WTC11 (cell line): ENCODE results near the gene OSBPL7. TPM values are rescaled to one million over a fixed set of nuclear protein-coding genes. Genes with fewer than 3 reads are reported as not detected.
A peak's percentile ranks its signal among the peaks of the same experiment; 100 is the strongest.

ENCODE experiments used
- AFF4 ChIP-seq: sonication (generic); formaldehyde crosslinking; IDR thresholded peaks from 2 replicates; pipeline ENCODE4 v1.8.1; 2023; ENCODE audit warnings: mild to moderate bottlenecking, missing genetic modification reagents, borderline replicate concordance
- ESRRA ChIP-seq: sonication (generic); formaldehyde crosslinking; IDR thresholded peaks from 2 replicates; pipeline ENCODE4 v1.8.1; 2022; ENCODE audit warnings: mild to moderate bottlenecking, missing genetic modification reagents, borderline replicate concordance
- FOXJ3 ChIP-seq: sonication (generic); formaldehyde crosslinking; IDR thresholded peaks from 2 replicates; pipeline ENCODE4 v1.9.0; 2021; ENCODE audit warnings: missing genetic modification reagents, mild to moderate bottlenecking, borderline replicate concordance
- IRF1 ChIP-seq: sonication (generic); formaldehyde crosslinking; IDR thresholded peaks from 2 replicates; pipeline ENCODE4 v1.8.0; 2023; ENCODE audit warnings: missing genetic modification reagents
- MXD4 ChIP-seq: fragments of 250-450 bp; sonication (Bioruptor Pico); IDR thresholded peaks from 2 replicates; pipeline ENCODE4 v1.8.0; 2021; ENCODE audit warnings: mild to moderate bottlenecking, moderate library complexity, borderline replicate concordance
- MYBL2 ChIP-seq: sonication (generic); formaldehyde crosslinking; IDR thresholded peaks from 2 replicates; pipeline ENCODE4 v1.8.1; 2023; ENCODE audit warnings: mild to moderate bottlenecking, moderate library complexity, missing genetic modification reagents
- NFYB ChIP-seq: sonication (generic); formaldehyde crosslinking; conservative IDR thresholded peaks from 2 replicates; pipeline ENCODE4 v1.8.0; 2022; ENCODE audit warnings: low read depth, missing genetic modification reagents
- PRDM15 ChIP-seq: sonication (generic); formaldehyde crosslinking; IDR thresholded peaks from 2 replicates; pipeline ENCODE4 v1.8.0; 2022; ENCODE audit warnings: missing genetic modification reagents
- PRRX2 ChIP-seq: fragments of 250-450 bp; sonication (Bioruptor Pico); IDR thresholded peaks from 2 replicates; pipeline ENCODE4 v1.8.0; 2021; ENCODE audit warnings: mild to moderate bottlenecking
- STAT6 ChIP-seq: sonication (generic); formaldehyde crosslinking; conservative IDR thresholded peaks from 2 replicates; pipeline ENCODE4 v1.8.1; 2023; ENCODE audit warnings: mild to moderate bottlenecking, low read depth, missing genetic modification reagents, moderate library complexity
- ZNF219 ChIP-seq: sonication (generic); formaldehyde crosslinking; IDR thresholded peaks from 2 replicates; pipeline ENCODE4 v1.8.0; 2023; ENCODE audit warnings: missing genetic modification reagents, mild to moderate bottlenecking, borderline replicate concordance
- ZNF396 ChIP-seq: fragments of 250-450 bp; sonication (Bioruptor Pico); IDR thresholded peaks from 2 replicates; pipeline ENCODE4 v1.8.0; 2021; ENCODE audit warnings: mild to moderate bottlenecking, moderate library complexity, borderline replicate concordance
- total RNA-seq: library from RNA; stranded (reverse); gene quantifications from 3 replicates; pipeline ENCODE4 v1.2.3, GENCODE V29; 2021
- TF ChIP-seq, protein P1 (sequence below): sonication (generic); formaldehyde crosslinking; IDR thresholded peaks from 2 replicates; pipeline ENCODE4 v1.8.0; 2022; ENCODE audit warnings: mild to moderate bottlenecking, missing genetic modification reagents
- TF ChIP-seq, protein P2 (sequence below): sonication (generic); formaldehyde crosslinking; conservative IDR thresholded peaks from 2 replicates; pipeline ENCODE4 v1.8.1; 2022; ENCODE audit warnings: mild to moderate bottlenecking, missing genetic modification reagents

OSBPL7 gene
- total RNA-seq, 1 experiment from 2014 or later: 13.5 TPM

DNA sequence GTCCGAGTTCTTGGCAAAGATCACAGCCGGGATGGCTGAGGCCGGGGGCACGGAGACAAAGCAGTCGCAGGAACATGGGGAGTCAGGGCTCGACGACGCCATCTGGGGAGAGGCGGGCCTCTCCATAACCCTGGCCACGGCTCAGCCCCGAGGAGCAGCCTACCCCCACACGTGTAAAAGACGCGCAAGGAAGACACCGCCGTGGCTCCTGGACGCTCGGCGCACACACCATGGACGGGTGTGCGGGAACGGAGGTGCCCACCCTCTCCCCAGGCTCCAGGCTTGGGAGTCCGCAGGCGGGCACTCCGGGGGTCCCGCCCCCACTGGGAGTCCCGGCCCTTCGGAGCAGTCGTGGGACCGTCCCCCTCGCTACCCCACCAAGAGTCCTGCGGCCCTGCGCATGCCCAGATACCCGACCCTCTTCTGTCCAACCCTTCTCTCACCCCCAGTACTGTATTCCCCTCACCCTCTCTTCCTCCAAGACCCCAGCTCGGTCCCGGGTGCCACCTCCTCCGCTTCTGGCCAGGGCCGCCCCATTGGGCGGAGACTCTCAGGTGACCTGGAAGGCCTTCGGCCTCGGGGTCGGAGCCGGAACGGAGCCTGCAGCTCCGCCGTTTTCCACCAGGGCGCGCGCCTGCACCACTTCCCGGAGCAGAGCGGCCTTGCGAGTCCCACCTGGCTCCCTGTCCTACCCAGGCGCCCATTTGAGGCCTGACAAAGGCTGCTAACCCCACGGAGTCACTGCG, 19.3 kb upstream of the OSBPL7 start, which contains the start of gene SCRN2 (continued):
- peak; percentile 70; the same call in 1 of the 2 replicates for TF ChIP-seq PRDM15 (CRISPR knock-in tag)
- TF ChIP-seq ZNF219 (CRISPR knock-in tag): no peak
- TF ChIP-seq NFYB (CRISPR knock-in tag): peak; percentile 80
- TF ChIP-seq, protein P1, sequence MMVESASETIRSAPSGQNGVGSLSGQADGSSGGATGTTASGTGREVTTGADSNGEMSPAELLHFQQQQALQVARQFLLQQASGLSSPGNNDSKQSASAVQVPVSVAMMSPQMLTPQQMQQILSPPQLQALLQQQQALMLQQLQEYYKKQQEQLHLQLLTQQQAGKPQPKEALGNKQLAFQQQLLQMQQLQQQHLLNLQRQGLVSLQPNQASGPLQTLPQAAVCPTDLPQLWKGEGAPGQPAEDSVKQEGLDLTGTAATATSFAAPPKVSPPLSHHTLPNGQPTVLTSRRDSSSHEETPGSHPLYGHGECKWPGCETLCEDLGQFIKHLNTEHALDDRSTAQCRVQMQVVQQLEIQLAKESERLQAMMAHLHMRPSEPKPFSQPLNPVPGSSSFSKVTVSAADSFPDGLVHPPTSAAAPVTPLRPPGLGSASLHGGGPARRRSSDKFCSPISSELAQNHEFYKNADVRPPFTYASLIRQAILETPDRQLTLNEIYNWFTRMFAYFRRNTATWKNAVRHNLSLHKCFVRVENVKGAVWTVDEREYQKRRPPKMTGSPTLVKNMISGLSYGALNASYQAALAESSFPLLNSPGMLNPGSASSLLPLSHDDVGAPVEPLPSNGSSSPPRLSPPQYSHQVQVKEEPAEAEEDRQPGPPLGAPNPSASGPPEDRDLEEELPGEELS (CRISPR knock-in tag): no peak
- TF ChIP-seq ESRRA: 0 out of 2 replicates have a peak, but pooled peaks have one; percentile 23
- TF ChIP-seq AFF4 (CRISPR knock-in tag): no peak
- TF ChIP-seq, protein P2, sequence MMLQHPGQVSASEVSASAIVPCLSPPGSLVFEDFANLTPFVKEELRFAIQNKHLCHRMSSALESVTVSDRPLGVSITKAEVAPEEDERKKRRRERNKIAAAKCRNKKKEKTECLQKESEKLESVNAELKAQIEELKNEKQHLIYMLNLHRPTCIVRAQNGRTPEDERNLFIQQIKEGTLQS: no peak
- no peak for TF ChIP-seq IRF1
- no peak for TF ChIP-seq PRRX2 (CRISPR knock-in tag)
- no peak for TF ChIP-seq FOXJ3 (CRISPR knock-in tag)
- TF ChIP-seq STAT6: no peak
- TF ChIP-seq ZNF396 (CRISPR knock-in tag): no peak
- no peak for TF ChIP-seq MXD4
- TF ChIP-seq MYBL2 (CRISPR knock-in tag): no peak
